HG02943 (cell line): ENCODE results near the gene OR52B6.
A peak's percentile ranks its signal among the peaks of the same experiment; 100 is the strongest.
"Not testable (repeated sequence)": the region's sequence is repeated elsewhere in the genome, so short reads cannot be mapped to it uniquely, and the experiment has no call there.

Source experiments
- ATAC-seq: cut with Tn5 transposase; IDR thresholded peaks from one replicate; pipeline ENCODE4 v1.9.1; 2021; ENCODE audit warnings: mild to moderate bottlenecking, low read depth, moderate library complexity; ENCODE audit not compliant: unreplicated experiment

OR52B6 gene

GRCh38 chr11:5593146-5593545 is 12.5 kb downstream of the OR52B6 start:
- ATAC-seq, result no peak

- ATAC-seq, result peak; percentile 46
Observed at GRCh38 chr11:5596607-5597201, 16.0 kb downstream of the OR52B6 start, which contains the start of gene TRIM6. Gene TRIM6, plus strand, starts transcription at chr11:5596637. Its CDS starts 261 bp downstream, at chr11:5596898.

- ATAC-seq, result no peak
Observed at GRCh38 chr11:5597953-5598352, 17.3 kb downstream of the OR52B6 start.

- ATAC-seq, result peak; percentile 67
Observed at GRCh38 chr11:5600374-5600851, 19.7 kb downstream of the OR52B6 start.

- not testable (repeated sequence) for ATAC-seq
Observed at GRCh38 chr11:5602791-5603190, 22.1 kb downstream of the OR52B6 start.

GRCh38 chr11:5603326-5603725 is 22.6 kb downstream of the OR52B6 start:
- no peak for ATAC-seq

- no peak for ATAC-seq
Observed at GRCh38 chr11:5604896-5605295, 24.2 kb downstream of the OR52B6 start.

- no peak for ATAC-seq
Observed at GRCh38 chr11:5605849-5606248, 25.2 kb downstream of the OR52B6 start.

GRCh38 chr11:5608808-5609207 is 28.1 kb downstream of the OR52B6 start:
- no peak for ATAC-seq

- no peak for ATAC-seq
Observed at GRCh38 chr11:5610446-5610845, 29.8 kb downstream of the OR52B6 start.

GRCh38 chr11:5611627-5612026 is 30.9 kb downstream of the OR52B6 start:
- ATAC-seq, result no peak

- ATAC-seq, result no peak
Observed at GRCh38 chr11:5618807-5619206, 38.1 kb downstream of the OR52B6 start.

GRCh38 chr11:5620651-5621521 is 40.2 kb downstream of the OR52B6 start:
- ATAC-seq, result no peak

GRCh38 chr11:5621580-5621979 is 40.9 kb downstream of the OR52B6 start:
- no peak for ATAC-seq

GRCh38 chr11:5622802-5623201 is 42.1 kb downstream of the OR52B6 start:
- ATAC-seq, result no peak

GRCh38 chr11:5624489-5625279 is 44.0 kb downstream of the OR52B6 start, which contains the start of gene TRIM34:
Gene TRIM34, plus strand, starts transcription at chr11:5625001. Its CDS starts 7,331 bp downstream, at chr11:5632332.
- ATAC-seq, result peak; percentile 96

- no peak for ATAC-seq
Observed at GRCh38 chr11:5625281-5625680, 44.6 kb downstream of the OR52B6 start.

GRCh38 chr11:5626196-5626595 is 45.5 kb downstream of the OR52B6 start:
- no peak for ATAC-seq

GRCh38 chr11:5631417-5631816 is 50.7 kb downstream of the OR52B6 start:
- no peak for ATAC-seq
